Gastroesophageal sphincter (tissue), 4 donors: Measurements from ENCODE around the gene CASK. TPM values are rescaled to one million over a fixed set of nuclear protein-coding genes. Genes with fewer than 3 reads are reported as not detected.

Experiments
- ATAC-seq: fragments of 150-250 bp; one replicate; pipeline ENCODE4 v1.9.1; 2016; ENCODE audit warnings: mild to moderate bottlenecking, moderate library complexity
- H3K27ac ChIP-seq, 4 donors: fragments of 200-600 bp; sonication (generic) in 3 of 4; 1 replicate in 3 of 4; 2 replicates in 1 of 4; pipeline ENCODE4 v1.5.1; 2016 to 2019
- H3K27me3 ChIP-seq: fragments of 200-600 bp; sonication (generic); one replicate; pipeline ENCODE4 v1.5.1; 2019
- H3K36me3 ChIP-seq, 2 donors: fragments of 200-600 bp; sonication (generic); one replicate each; pipeline ENCODE4 v1.5.1; 2019; ENCODE audit warnings: control low read depth in 1 of 2
- H3K4me1 ChIP-seq, 3 donors: fragments of 200-600 bp; sonication (generic); 1 replicate in 2 of 3; 2 replicates in 1 of 3; pipeline ENCODE4 v1.5.1; 2016 to 2019; ENCODE audit warnings: control low read depth in 2 of 3
- H3K4me3 ChIP-seq, 2 donors: fragments of 200-600 bp; sonication (generic); one replicate each; pipeline ENCODE4 v1.5.1; 2019; ENCODE audit warnings: mild to moderate bottlenecking in 1 of 2, moderate library complexity in 1 of 2
- H3K9me3 ChIP-seq, 3 donors: fragments of 200-600 bp; sonication (generic); one replicate each; pipeline ENCODE4 v1.5.1; 2017 to 2019; ENCODE audit warnings: control low read depth in 2 of 3
- EP300 ChIP-seq: sonication (generic); formaldehyde crosslinking; IDR thresholded peaks from one replicate; pipeline ENCODE4 v1.6.1; 2017; ENCODE audit warnings: antibody characterized with exemption, mild to moderate bottlenecking
- POLR2A ChIP-seq, 2 donors: fragments of 450-650 bp; IDR thresholded peaks; one replicate each; pipeline ENCODE4 v1.6.1; 2017; ENCODE audit warnings: antibody characterized with exemption in 2 of 2, mild to moderate bottlenecking in 2 of 2, moderate library complexity in 1 of 2
- POLR2AphosphoS5 ChIP-seq: sonication (generic); formaldehyde crosslinking; IDR thresholded peaks from one replicate; pipeline ENCODE4 v1.6.1; 2017; ENCODE audit warnings: antibody characterized with exemption
- WGBS, 2 donors: methylation state at CpG; one replicate each; pipeline ENCODE4 v1.1.5; 2018; ENCODE audit warnings: low coverage in 1 of 2; 5-methylcytosine and 5-hydroxymethylcytosine counted together
- total RNA-seq, 4 donors: library from RNA; depleted of rRNA; stranded (reverse); fragments of >200 nt; gene quantifications; one replicate each; pipeline ENCODE4 v1.1.0, GENCODE V29; 2016
- TF ChIP-seq, protein P1 (sequence below), 4 experiments: fragments of 200-600 bp in 2 of 4; fragments of 450-650 bp in 2 of 4; sonication (generic) in 1 of 4; IDR thresholded peaks; one replicate each; pipeline ENCODE4 v1.5.1; 2017 to 2019; ENCODE audit warnings: antibody characterized with exemption in 4 of 4, mild to moderate bottlenecking in 2 of 4, moderate library complexity in 2 of 4

Gene CASK
- total RNA-seq, 4 donors from 2014 or later: 22.6 to 55.0 (median 30.5) TPM

DNA sequence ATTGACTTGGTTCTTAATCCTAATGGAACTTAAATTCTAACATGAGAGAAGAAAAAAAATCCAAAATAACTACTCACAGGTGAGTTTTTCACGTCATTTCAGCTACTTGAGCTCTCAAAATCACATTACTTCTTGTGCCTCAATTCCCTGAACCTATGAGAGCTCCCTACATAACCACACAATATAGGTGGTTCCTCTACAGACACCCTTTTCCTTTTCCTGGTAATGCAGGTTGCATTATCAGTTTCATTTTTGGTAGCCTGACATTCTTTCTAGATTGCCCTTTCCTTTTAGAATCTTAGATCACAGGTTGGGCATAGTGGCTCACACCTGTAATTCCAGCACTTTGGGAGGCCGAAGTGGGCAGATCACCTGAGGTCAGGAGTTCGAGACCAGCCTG lies 230.3 kb downstream of the CASK start:
- Histone ChIP-seq H3K4me1 (no peaks in the 10 kb centered on the region), H3K36me3 (no peaks in the 10 kb centered on the region), H3K4me3 (no peak overlapping the region), H3K27ac (no peak overlapping the region), H3K27me3 (no peaks in the 10 kb centered on the region), H3K9me3 (no peaks in the 10 kb centered on the region)
- no peak for ATAC-seq
- TF ChIP-seq, protein P1, sequence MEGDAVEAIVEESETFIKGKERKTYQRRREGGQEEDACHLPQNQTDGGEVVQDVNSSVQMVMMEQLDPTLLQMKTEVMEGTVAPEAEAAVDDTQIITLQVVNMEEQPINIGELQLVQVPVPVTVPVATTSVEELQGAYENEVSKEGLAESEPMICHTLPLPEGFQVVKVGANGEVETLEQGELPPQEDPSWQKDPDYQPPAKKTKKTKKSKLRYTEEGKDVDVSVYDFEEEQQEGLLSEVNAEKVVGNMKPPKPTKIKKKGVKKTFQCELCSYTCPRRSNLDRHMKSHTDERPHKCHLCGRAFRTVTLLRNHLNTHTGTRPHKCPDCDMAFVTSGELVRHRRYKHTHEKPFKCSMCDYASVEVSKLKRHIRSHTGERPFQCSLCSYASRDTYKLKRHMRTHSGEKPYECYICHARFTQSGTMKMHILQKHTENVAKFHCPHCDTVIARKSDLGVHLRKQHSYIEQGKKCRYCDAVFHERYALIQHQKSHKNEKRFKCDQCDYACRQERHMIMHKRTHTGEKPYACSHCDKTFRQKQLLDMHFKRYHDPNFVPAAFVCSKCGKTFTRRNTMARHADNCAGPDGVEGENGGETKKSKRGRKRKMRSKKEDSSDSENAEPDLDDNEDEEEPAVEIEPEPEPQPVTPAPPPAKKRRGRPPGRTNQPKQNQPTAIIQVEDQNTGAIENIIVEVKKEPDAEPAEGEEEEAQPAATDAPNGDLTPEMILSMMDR (IDR thresholded peaks at IDR 0.05): no peak
- TF ChIP-seq POLR2AphosphoS5 (no peak), POLR2A (IDR thresholded peaks at IDR 0.05) (no peak), EP300 (no peak)
- WGBS, 2 donors: 55 to 100% methylated on average over 1 of the region's 3 CpGs

DNA sequence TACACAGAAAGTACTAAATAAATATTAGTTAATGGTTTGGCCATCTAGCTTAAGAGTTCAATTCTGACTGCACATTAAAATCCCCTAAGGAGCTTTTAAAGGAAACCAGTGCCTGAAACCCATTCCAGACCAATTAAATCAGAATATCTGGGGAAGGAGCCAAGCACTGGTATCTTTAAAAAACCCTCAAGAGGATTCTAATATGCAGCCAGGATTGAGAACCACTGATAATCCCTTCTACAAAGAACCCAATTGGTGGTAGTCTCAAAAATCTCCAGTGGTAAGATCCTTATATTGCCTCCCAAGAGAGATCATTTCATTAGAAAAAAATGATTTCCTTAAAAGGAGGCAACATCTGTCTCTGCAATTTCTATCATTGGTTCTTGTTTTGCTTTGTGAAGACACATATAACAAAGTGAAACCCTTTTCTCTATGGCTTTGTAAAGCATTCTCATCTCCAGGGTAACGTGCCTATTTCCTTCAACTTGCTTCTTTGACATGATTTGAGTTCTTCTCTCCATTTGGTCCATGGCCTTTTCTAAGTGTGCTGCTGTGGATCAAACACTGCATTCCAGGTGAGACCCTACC lies 231.1 kb downstream of the CASK start:
- Histone ChIP-seq H3K27me3 (no peaks in the 10 kb centered on the region), H3K9me3 (no peaks in the 10 kb centered on the region), H3K27ac (no peak overlapping the region), H3K4me1 (no peaks in the 10 kb centered on the region), H3K36me3 (no peaks in the 10 kb centered on the region), H3K4me3 (peak overlapping the region in 1 of 2 donors; percentile 6)
- no peak for ATAC-seq
- TF ChIP-seq POLR2A (IDR thresholded peaks at IDR 0.05): no peak
- WGBS, 2 donors: 50% methylated on average over 1 of the region's 1 CpG; no CpG with 5 or more reads in 1 of the 2 donors

GRCh38 chrX:41689711-41690110 lies 233.6 kb downstream of the CASK start:
- H3K4me3 ChIP-seq: peak overlapping the region in 1 of 2 donors; percentile 6
- H3K27ac ChIP-seq: no peak overlapping the region
- TF ChIP-seq, protein P1 (IDR thresholded peaks at IDR 0.05): no peak
- TF ChIP-seq POLR2AphosphoS5 (no peak), EP300 (no peak), POLR2A (IDR thresholded peaks at IDR 0.05) (no peak)
- no peaks in the 10 kb centered on the region for H3K9me3 ChIP-seq
- H3K4me1 ChIP-seq: no peaks in the 10 kb centered on the region
- no peaks in the 10 kb centered on the region for H3K36me3 ChIP-seq
- WGBS, 2 donors: 86 to 90% methylated on average over 3 of the region's 3 CpGs
- ATAC-seq: no peak
- H3K27me3 ChIP-seq: no peaks in the 10 kb centered on the region

- no peak within 1 kb of the TSS for H3K27ac ChIP-seq
- H3K4me1 ChIP-seq: no peaks in the 10 kb centered on the region
- ATAC-seq: no peak
- WGBS, 2 donors: 65 to 74% methylated on average over 6 to 8 of the region's 8 CpGs
- peak within 1 kb of the TSS in 1 of 2 donors; percentile 6 for H3K4me3 ChIP-seq
- TF ChIP-seq, protein P1 (IDR thresholded peaks at IDR 0.05): no peak
- H3K9me3 ChIP-seq: no peaks in the 10 kb centered on the region
- no peaks in the 10 kb centered on the region for H3K36me3 ChIP-seq
- H3K27me3 ChIP-seq: no peaks in the 10 kb centered on the region
These were observed 234.5 kb downstream of the CASK start, which contains the start of gene GPR34 for GRCh38 chrX:41688835-41689234. GPR34 (plus strand) TSS chrX:41688973; CDS start chrX:41695634, 6,661 bp downstream.

DNA sequence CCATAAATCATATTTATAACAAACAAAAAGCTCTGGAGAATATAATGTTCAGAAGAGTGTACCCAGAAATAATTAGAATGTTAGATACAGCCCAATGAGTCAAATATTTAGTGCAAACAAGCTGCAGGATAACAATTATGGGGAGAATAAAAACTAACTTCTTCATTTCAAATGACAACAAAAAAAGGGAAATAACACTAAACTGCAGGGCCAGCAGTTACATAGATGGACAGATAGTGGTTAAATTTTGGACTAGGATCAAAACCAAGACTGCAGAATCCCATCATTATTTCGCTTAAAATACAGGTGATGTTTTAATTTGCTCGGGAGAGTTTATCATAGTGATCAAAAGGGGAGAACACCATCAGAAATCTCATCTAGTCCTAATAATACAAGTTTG lies 235.2 kb downstream of the CASK start:
- H3K36me3 ChIP-seq: no peaks in the 10 kb centered on the region
- 69 to 79% methylated on average over 2 of the region's 2 CpGs for WGBS, 2 donors
- no peak for ATAC-seq

More for the DNA sequence above, 235.2 kb downstream of the CASK start:
- no peaks in the 10 kb centered on the region for H3K4me1 ChIP-seq
- no peaks in the 10 kb centered on the region for H3K9me3 ChIP-seq
- H3K4me3 ChIP-seq: no peak overlapping the region
- TF ChIP-seq POLR2AphosphoS5 (no peak), POLR2A (IDR thresholded peaks at IDR 0.05) (no peak), EP300 (no peak)
- TF ChIP-seq, protein P1 (IDR thresholded peaks at IDR 0.05): no peak
- H3K27ac ChIP-seq: no peak overlapping the region
- no peaks in the 10 kb centered on the region for H3K27me3 ChIP-seq
